ENCODE measurements around the gene ZNF598. TPM values are rescaled to one million over a fixed set of nuclear protein-coding genes. Genes with fewer than 3 reads are reported as not detected.

The ZNF598 gene
- total RNA-seq, 1 experiment from 2014 or later: 50.4 TPM

- H3K36me3 Mint-ChIP-seq (ENCODE audit: insufficient read depth, unreplicated experiment): no peaks in the 10 kb centered on the region
- Histone ChIP-seq H3K36me3 (ENCODE audit: control insufficient read depth, insufficient read depth, low read length) (no peaks in the 10 kb centered on the region), H3K4me3 (ENCODE audit: low read depth, low read length) (peak overlapping the region; percentile 90), H3K4me1 (no peaks in the 10 kb centered on the region), H3K27me3 (replicated peaks; ENCODE audit: control insufficient read depth, insufficient read depth, low read length) (no peaks in the 10 kb centered on the region), H3K9me3 (no peaks in the 10 kb centered on the region)
- no peaks in the 10 kb centered on the region for H3K9me3 Mint-ChIP-seq (ENCODE audit: unreplicated experiment)
- intact Hi-C loops (cut with micrococcal nuclease; ENCODE audit: unreplicated experiment): no loop called here
- peaks cover 6% of the 10 kb centered on the region for H3K4me1 Mint-ChIP-seq (ENCODE audit: low read depth, unreplicated experiment)
- H3K27me3 Mint-ChIP-seq (ENCODE audit: insufficient read depth, unreplicated experiment): no peaks in the 10 kb centered on the region
- no TSS peak for BruUV-seq (replicated peaks)
- no peak for DNase-seq
- TF ChIP-seq CTCF (IDR thresholded peaks at IDR 0.05; ENCODE audit: insufficient read depth in 1 of 2, low read depth in 1 of 2, low read length in 1 of 2, severe bottlenecking in 1 of 2, unreplicated experiment in 1 of 2): no peak
- ChIA-PET CTCF (interaction anchor here (0.6 to 1.8 kb wide), 7 partner anchors 8 to 542 kb away, joined by 3 to 18 read pairs (median 4); partner anchors contain the start of gene TRAF7), POLR2A (interaction anchor here (0.7 to 1.6 kb wide), 4 partner anchors 28 to 203 kb away, joined by 3 to 6 read pairs (median 4); partner anchors contain the start of genes ECI1, NPW, RPS2 and TRAF7)
- H3K27ac Mint-ChIP-seq (ENCODE audit: unreplicated experiment): peak overlapping the region; percentile 22
- H3K4me3 Mint-ChIP-seq (ENCODE audit: unreplicated experiment): peak overlapping the region; percentile 89
Observed at GRCh38 chr16:2048116-2048543, 38.5 kb upstream of the ZNF598 start.

- Histone ChIP-seq H3K4me3 (ENCODE audit: low read depth, low read length) (peak within 1 kb of the TSS; percentile 90), H3K36me3 (ENCODE audit: control insufficient read depth, insufficient read depth, low read length) (no peaks in the 10 kb centered on the region), H3K27me3 (replicated peaks; ENCODE audit: control insufficient read depth, insufficient read depth, low read length) (no peaks in the 10 kb centered on the region), H3K9me3 (no peaks in the 10 kb centered on the region), H3K4me1 (no peaks in the 10 kb centered on the region)
- Mint-ChIP-seq H3K36me3 (ENCODE audit: insufficient read depth, unreplicated experiment) (no peaks in the 10 kb centered on the region), H3K4me3 (ENCODE audit: unreplicated experiment) (peak within 1 kb of the TSS; percentile 89), H3K4me1 (ENCODE audit: low read depth, unreplicated experiment) (peaks cover 6% of the 10 kb centered on the region), H3K27me3 (ENCODE audit: insufficient read depth, unreplicated experiment) (no peaks in the 10 kb centered on the region), H3K27ac (ENCODE audit: unreplicated experiment) (peak within 1 kb of the TSS; percentile 23), H3K9me3 (ENCODE audit: unreplicated experiment) (no peaks in the 10 kb centered on the region)
- peak; percentile 39 to 56 for TF ChIP-seq CTCF (IDR thresholded peaks at IDR 0.05; ENCODE audit: insufficient read depth in 1 of 2, low read depth in 1 of 2, low read length in 1 of 2, severe bottlenecking in 1 of 2, unreplicated experiment in 1 of 2)
- DNase-seq: peak; percentile 94 to 96
- ChIA-PET POLR2A (interaction anchor here (0.7 to 1.6 kb wide), 4 partner anchors 27 to 204 kb away, joined by 3 to 6 read pairs (median 4); partner anchors contain the start of genes ECI1, NPW, RPS2 and TRAF7), CTCF (interaction anchor here (0.6 to 1.8 kb wide), 6 partner anchors 8 to 542 kb away, joined by 3 to 18 read pairs (median 4); partner anchors contain the start of gene TRAF7)
- no TSS peak for BruUV-seq (replicated peaks)
- intact Hi-C loops (cut with micrococcal nuclease; ENCODE audit: unreplicated experiment): loop anchor here (1.0 to 2.0 kb wide), 2 partner anchors 20 to 25 kb away; no protein-coding TSS in a partner anchor
Observed at GRCh38 chr16:2047330-2048115, 37.9 kb upstream of the ZNF598 start, which contains the start of the genes NTHL1 and TSC2. Gene NTHL1 (minus strand): TSS chr16:2047834. CDS start chr16:2047823, 11 bp downstream. Gene TSC2 (plus strand): TSS chr16:2047985. CDS start chr16:2048616, 631 bp downstream.

DNA sequence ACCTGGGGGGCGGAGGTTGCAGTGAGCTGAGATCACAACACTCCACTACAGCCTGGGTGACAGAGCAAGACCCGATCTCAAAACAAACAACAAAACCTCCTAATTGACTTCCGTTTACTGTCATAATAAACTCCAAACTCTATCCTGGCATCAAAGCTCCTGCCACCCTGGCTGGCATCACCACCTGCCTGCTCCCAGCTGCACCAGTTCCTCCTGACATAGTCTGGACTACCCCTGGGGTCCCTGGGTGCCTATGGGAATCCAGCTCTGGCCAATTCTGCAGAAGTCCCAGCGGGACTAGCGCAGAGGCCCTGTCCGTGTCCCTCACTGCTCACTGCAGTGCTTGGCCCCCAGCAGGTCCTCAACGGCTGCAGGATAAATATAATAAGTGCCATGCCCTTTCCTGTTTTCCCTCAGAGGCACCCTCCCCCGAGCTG is 37.3 kb upstream of the ZNF598 start:
- H3K4me3 Mint-ChIP-seq (ENCODE audit: unreplicated experiment): peak overlapping the region; percentile 89
- peak overlapping the region; percentile 23 for H3K27ac Mint-ChIP-seq (ENCODE audit: unreplicated experiment)
- H3K9me3 Mint-ChIP-seq (ENCODE audit: unreplicated experiment): no peaks in the 10 kb centered on the region
- H3K36me3 Mint-ChIP-seq (ENCODE audit: insufficient read depth, unreplicated experiment): no peaks in the 10 kb centered on the region
- DNase-seq: no peak
- H3K4me1 ChIP-seq: no peaks in the 10 kb centered on the region
- no peak for TF ChIP-seq CTCF (IDR thresholded peaks at IDR 0.05; ENCODE audit: insufficient read depth in 1 of 2, low read depth in 1 of 2, low read length in 1 of 2, severe bottlenecking in 1 of 2, unreplicated experiment in 1 of 2)
- POLR2A ChIA-PET: interaction anchor here (0.5 to 1.6 kb wide), 3 partner anchors 75 to 204 kb away, joined by 3 to 4 read pairs (median 3); partner anchors contain the start of genes ECI1 and RPS2
- H3K27me3 Mint-ChIP-seq (ENCODE audit: insufficient read depth, unreplicated experiment): no peaks in the 10 kb centered on the region
- peaks cover 6% of the 10 kb centered on the region for H3K4me1 Mint-ChIP-seq (ENCODE audit: low read depth, unreplicated experiment)
- no peaks in the 10 kb centered on the region for H3K27me3 ChIP-seq (replicated peaks; ENCODE audit: control insufficient read depth, insufficient read depth, low read length)
- intact Hi-C loops (cut with micrococcal nuclease; ENCODE audit: unreplicated experiment): loop anchor here (1.0 to 2.0 kb wide), 2 partner anchors 20 to 24 kb away; no protein-coding TSS in a partner anchor
- CTCF ChIA-PET: interaction anchor here (1.2 to 1.8 kb wide), 3 partner anchors 19 to 43 kb away, joined by 3 to 18 read pairs (median 14); no protein-coding TSS in a partner anchor
- H3K9me3 ChIP-seq: no peaks in the 10 kb centered on the region
- H3K36me3 ChIP-seq (ENCODE audit: control insufficient read depth, insufficient read depth, low read length): no peaks in the 10 kb centered on the region
- peak overlapping the region; percentile 90 for H3K4me3 ChIP-seq (ENCODE audit: low read depth, low read length)
- BruUV-seq (replicated peaks): no TSS peak
